GM21825 (cell line): ENCODE measurements around the gene LDLRAD3.

ENCODE experiments used
- ATAC-seq: cut with Tn5 transposase; IDR thresholded peaks from one replicate; pipeline ENCODE4 v1.9.1; 2021; ENCODE audit warnings: mild to moderate bottlenecking, moderate library complexity; ENCODE audit not compliant: unreplicated experiment

LDLRAD3 gene

GRCh38 chr11:36069576-36070212, 125.8 kb downstream of the LDLRAD3 start:
- no peak for ATAC-seq

GRCh38 chr11:36070213-36070953, 126.5 kb downstream of the LDLRAD3 start:
- ATAC-seq = no peak

GRCh38 chr11:36070954-36071330, 127.1 kb downstream of the LDLRAD3 start:
- ATAC-seq = no peak

- no peak for ATAC-seq
Measured at GRCh38 chr11:36071917-36072500, 128.1 kb downstream of the LDLRAD3 start.

GRCh38 chr11:36073411-36074203, 129.7 kb downstream of the LDLRAD3 start:
- no peak for ATAC-seq

- ATAC-seq = no peak
Measured at GRCh38 chr11:36074941-36075431, 131.1 kb downstream of the LDLRAD3 start.

- no peak for ATAC-seq
Measured at GRCh38 chr11:36077368-36077767, 133.5 kb downstream of the LDLRAD3 start.

GRCh38 chr11:36077886-36078685, 134.2 kb downstream of the LDLRAD3 start:
- ATAC-seq = no peak

- no peak for ATAC-seq
Measured at GRCh38 chr11:36078686-36079055, 134.8 kb downstream of the LDLRAD3 start.

- no peak for ATAC-seq
Measured at GRCh38 chr11:36079878-36080675, 136.2 kb downstream of the LDLRAD3 start.

GRCh38 chr11:36081274-36081945, 137.5 kb downstream of the LDLRAD3 start:
- ATAC-seq = no peak

GRCh38 chr11:36086366-36086765, 142.5 kb downstream of the LDLRAD3 start:
- ATAC-seq = no peak

- no peak for ATAC-seq
Measured at GRCh38 chr11:36088266-36088972, 144.6 kb downstream of the LDLRAD3 start.

- no peak for ATAC-seq
Measured at GRCh38 chr11:36089920-36090319, 146.1 kb downstream of the LDLRAD3 start.

- ATAC-seq = no peak
Measured at GRCh38 chr11:36090356-36091109, 146.7 kb downstream of the LDLRAD3 start.

- no peak for ATAC-seq
Measured at GRCh38 chr11:36091256-36091811, 147.5 kb downstream of the LDLRAD3 start.

GRCh38 chr11:36092314-36093030, 148.6 kb downstream of the LDLRAD3 start:
- ATAC-seq = no peak
